HL-60 (cell line): ENCODE results near the gene MMP23B.

Experiments
- POLR2AphosphoS5 ChIP-seq: IDR thresholded peaks from 2 replicates; pipeline ENCODE4 v1.6.1; 2012; ENCODE audit warnings: low read depth
- TF ChIP-seq, protein P1 (sequence below): IDR thresholded peaks from one replicate; pipeline ENCODE4 v1.5.1; 2011; ENCODE audit warnings: low read length, control low read depth, inconsistent platforms; ENCODE audit not compliant: insufficient read depth

DNA sequence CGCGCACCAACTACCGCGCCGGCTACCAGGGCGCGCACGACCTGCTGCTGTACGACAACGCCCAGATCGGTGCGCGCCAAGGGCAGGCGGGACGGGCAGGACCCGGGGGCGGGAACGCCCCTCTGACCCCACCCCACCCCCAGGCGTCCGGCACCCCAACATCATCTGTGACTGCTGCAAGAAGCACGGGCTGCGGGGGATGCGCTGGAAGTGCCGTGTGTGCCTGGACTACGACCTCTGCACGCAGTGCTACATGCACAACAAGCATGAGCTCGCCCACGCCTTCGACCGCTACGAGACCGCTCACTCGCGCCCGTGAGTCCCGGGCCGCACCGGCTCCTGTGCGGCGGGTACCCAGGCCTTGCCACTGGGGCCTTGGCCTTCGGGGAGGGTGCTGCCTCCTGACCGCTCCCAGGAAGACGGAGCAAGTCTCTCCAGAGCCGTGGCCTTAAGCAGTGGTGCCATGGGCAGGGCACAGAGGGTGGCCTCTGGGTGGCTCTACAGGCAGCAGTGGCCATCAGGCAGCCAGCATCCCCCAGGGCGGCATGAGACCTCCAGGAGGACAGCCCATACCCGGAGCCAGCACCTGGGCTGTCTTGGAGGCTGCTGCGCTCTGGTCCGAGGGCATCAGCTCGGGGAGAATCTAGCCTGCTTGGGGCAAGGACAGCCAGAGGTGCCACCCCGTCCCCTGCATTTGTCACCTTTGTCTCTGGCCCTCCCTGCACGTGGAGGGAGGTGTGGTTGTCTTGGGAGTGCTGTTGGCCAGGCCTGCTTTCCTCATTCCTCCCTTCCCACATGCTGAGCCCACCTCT, 8.1 kb upstream of the MMP23B start:
- TF ChIP-seq, protein P1, sequence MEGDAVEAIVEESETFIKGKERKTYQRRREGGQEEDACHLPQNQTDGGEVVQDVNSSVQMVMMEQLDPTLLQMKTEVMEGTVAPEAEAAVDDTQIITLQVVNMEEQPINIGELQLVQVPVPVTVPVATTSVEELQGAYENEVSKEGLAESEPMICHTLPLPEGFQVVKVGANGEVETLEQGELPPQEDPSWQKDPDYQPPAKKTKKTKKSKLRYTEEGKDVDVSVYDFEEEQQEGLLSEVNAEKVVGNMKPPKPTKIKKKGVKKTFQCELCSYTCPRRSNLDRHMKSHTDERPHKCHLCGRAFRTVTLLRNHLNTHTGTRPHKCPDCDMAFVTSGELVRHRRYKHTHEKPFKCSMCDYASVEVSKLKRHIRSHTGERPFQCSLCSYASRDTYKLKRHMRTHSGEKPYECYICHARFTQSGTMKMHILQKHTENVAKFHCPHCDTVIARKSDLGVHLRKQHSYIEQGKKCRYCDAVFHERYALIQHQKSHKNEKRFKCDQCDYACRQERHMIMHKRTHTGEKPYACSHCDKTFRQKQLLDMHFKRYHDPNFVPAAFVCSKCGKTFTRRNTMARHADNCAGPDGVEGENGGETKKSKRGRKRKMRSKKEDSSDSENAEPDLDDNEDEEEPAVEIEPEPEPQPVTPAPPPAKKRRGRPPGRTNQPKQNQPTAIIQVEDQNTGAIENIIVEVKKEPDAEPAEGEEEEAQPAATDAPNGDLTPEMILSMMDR: no peak
- no peak for TF ChIP-seq POLR2AphosphoS5
